Keratinocyte (primary cell): ENCODE measurements around the gene TPST2. TPM values are rescaled to one million over a fixed set of nuclear protein-coding genes. Genes with fewer than 3 reads are reported as not detected.
A peak's percentile ranks its signal among the peaks of the same experiment; 100 is the strongest.

Experiments used
- DNase-seq: peaks from one replicate; pipeline ENCODE4 v3.0.0-alpha.2; 2011; ENCODE audit warnings: low read depth, missing footprints, low spot score
- FAIRE-seq: peaks from 2 replicates; lab custom pipeline; 2011; peaks lifted over from hg19 to GRCh38; lab: Jason Lieb, UNC
- H2AFZ ChIP-seq: 2 replicates; pipeline ENCODE4 v1.6.0; 2012; ENCODE audit warnings: low read length, control low read depth, inconsistent platforms; ENCODE audit not compliant: control insufficient read depth
- H3K27ac ChIP-seq: 2 replicates; pipeline ENCODE4 v1.5.1; 2011; ENCODE audit warnings: low read length; ENCODE audit not compliant: control insufficient read depth, insufficient read depth
- H3K27me3 ChIP-seq: 3 replicates; pipeline ENCODE4 v1.6.0; 2011; ENCODE audit warnings: low read length; ENCODE audit not compliant: control insufficient read depth, insufficient read depth; ENCODE audit errors: extremely low read depth
- H3K36me3 ChIP-seq, 2 experiments: 2 replicates in 1 of 2; 3 replicates in 1 of 2; pipeline ENCODE4 v1.5.1; 2011; ENCODE audit warnings: low read length in 2 of 2, mild to moderate bottlenecking in 1 of 2; ENCODE audit not compliant: control insufficient read depth in 2 of 2, insufficient read depth in 2 of 2; ENCODE audit errors: extremely low read depth in 1 of 2
- H3K4me1 ChIP-seq: 3 replicates; pipeline ENCODE4 v1.5.1; 2011; ENCODE audit warnings: low read length; ENCODE audit not compliant: control insufficient read depth, insufficient read depth; ENCODE audit errors: extremely low read depth
- H3K4me2 ChIP-seq: 3 replicates; pipeline ENCODE4 v1.6.0; 2011; ENCODE audit warnings: low read depth, low read length; ENCODE audit not compliant: control insufficient read depth, insufficient read depth; ENCODE audit errors: extremely low read depth
- H3K4me3 ChIP-seq, 3 experiments: fragments of 200-600 bp in 1 of 3; sonication (generic) in 1 of 3; 2 replicates in 2 of 3; 3 replicates in 1 of 3; pipeline ENCODE4 v1.5.1; 2011 to 2016; ENCODE audit warnings: low read length in 3 of 3, mild to moderate bottlenecking in 3 of 3, control low read depth in 2 of 3, inconsistent platforms in 1 of 3, low read depth in 1 of 3, mixed read lengths in 1 of 3, mixed run types in 1 of 3, moderate library complexity in 1 of 3; ENCODE audit not compliant: control insufficient read depth in 2 of 3, insufficient read depth in 2 of 3; ENCODE audit errors: extremely low read depth in 1 of 3
- H3K79me2 ChIP-seq: 2 replicates; pipeline ENCODE4 v1.6.0; 2012; ENCODE audit warnings: low read length; ENCODE audit not compliant: control insufficient read depth, insufficient read depth
- H3K9ac ChIP-seq: 3 replicates; pipeline ENCODE4 v1.6.0; 2011; ENCODE audit warnings: low read length; ENCODE audit not compliant: control insufficient read depth, insufficient read depth; ENCODE audit errors: extremely low read depth
- H3K9me1 ChIP-seq: 3 replicates; pipeline ENCODE4 v1.6.0; 2011; ENCODE audit warnings: low read length; ENCODE audit not compliant: control insufficient read depth, insufficient read depth; ENCODE audit errors: extremely low read depth
- H3K9me3 ChIP-seq: 2 replicates; pipeline ENCODE4 v1.5.1; 2012; ENCODE audit warnings: low read depth, low read length; ENCODE audit not compliant: control insufficient read depth
- H4K20me1 ChIP-seq: 3 replicates; pipeline ENCODE4 v1.6.0; 2011; ENCODE audit warnings: low read length; ENCODE audit not compliant: control insufficient read depth, insufficient read depth; ENCODE audit errors: extremely low read depth
- EZH2 ChIP-seq: IDR thresholded peaks from one replicate; pipeline ENCODE4 v1.6.1; 2012; ENCODE audit warnings: inconsistent platforms, mild to moderate bottlenecking, low read length, moderate library complexity
- dilution Hi-C: fragments of 300-500 bp; cut with MboI; formaldehyde crosslinking; loops from one replicate; pipeline ENCODE4 v1.7.0; 2020; ENCODE audit warnings: low sequenced_read_pairs; ENCODE audit not compliant: extremely low pct_ligation_motif_present
- polyA plus RNA-seq, 5 experiments: library from polyadenylated mRNA; depleted of rRNA in 3 of 5; stranded (reverse) in 3 of 5; stranded (forward) in 1 of 5; unstranded in 1 of 5; fragments of >200 nt; gene quantifications; 1 replicate in 1 of 5; 2 replicates in 3 of 5; 3 replicates in 1 of 5; pipeline versions ENCODE4 v1.2.1 to v1.2.3, GENCODE V29; 2011 to 2012; ENCODE audit warnings: missing spikeins in 2 of 5, low read depth in 1 of 5, low replicate concordance in 1 of 5
- TF ChIP-seq, protein P1 (sequence below), 3 experiments: IDR thresholded peaks in 1 of 3; conservative IDR thresholded peaks in 1 of 3; optimal IDR thresholded peaks in 1 of 3; 2 replicates in 2 of 3; 3 replicates in 1 of 3; pipeline versions ENCODE3 to v1.5.1; 2011; ENCODE audit warnings: low read length in 3 of 3, mild to moderate bottlenecking in 3 of 3, moderate library complexity in 2 of 3, control low read depth in 1 of 3, inconsistent platforms in 1 of 3; ENCODE audit not compliant: insufficient read depth in 2 of 3; ENCODE audit errors: extremely low read depth in 1 of 3

The TPST2 gene
- polyA plus RNA-seq, 1 donor (not counting 4 experiments of a cell fraction or from before 2014, with no cell fraction given), result 22.4 TPM

DNA sequence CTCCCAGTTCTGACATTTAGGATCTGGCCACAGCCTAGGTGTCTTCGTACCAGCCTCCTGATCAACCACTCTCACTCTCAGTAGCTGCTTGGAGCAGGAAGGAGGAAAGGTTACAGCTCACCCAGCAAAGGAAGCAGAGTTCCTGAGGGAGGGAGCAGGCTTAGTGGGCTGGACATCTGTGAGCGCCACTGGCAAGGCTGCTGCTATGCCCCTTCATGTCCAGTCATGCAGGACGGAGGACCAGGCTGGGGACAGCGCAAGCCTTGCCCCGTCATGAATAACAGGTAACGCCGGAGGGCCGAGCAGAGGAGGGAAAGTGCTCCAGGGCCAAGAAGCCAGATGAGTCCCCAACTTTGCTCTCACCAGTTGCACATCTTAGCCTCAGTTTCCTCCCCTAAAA, 25.8 kb downstream of the TPST2 start:
- no peak overlapping the region for H3K27ac ChIP-seq
- no peaks in the 10 kb centered on the region for H3K9me1 ChIP-seq
- H3K4me1 ChIP-seq, result peaks cover 23% of the 10 kb centered on the region
- H3K9me3 ChIP-seq, result no peaks in the 10 kb centered on the region
- H2AFZ ChIP-seq, result no peak overlapping the region
- DNase-seq, result no peak
- no peak for FAIRE-seq
- TF ChIP-seq, protein P1, sequence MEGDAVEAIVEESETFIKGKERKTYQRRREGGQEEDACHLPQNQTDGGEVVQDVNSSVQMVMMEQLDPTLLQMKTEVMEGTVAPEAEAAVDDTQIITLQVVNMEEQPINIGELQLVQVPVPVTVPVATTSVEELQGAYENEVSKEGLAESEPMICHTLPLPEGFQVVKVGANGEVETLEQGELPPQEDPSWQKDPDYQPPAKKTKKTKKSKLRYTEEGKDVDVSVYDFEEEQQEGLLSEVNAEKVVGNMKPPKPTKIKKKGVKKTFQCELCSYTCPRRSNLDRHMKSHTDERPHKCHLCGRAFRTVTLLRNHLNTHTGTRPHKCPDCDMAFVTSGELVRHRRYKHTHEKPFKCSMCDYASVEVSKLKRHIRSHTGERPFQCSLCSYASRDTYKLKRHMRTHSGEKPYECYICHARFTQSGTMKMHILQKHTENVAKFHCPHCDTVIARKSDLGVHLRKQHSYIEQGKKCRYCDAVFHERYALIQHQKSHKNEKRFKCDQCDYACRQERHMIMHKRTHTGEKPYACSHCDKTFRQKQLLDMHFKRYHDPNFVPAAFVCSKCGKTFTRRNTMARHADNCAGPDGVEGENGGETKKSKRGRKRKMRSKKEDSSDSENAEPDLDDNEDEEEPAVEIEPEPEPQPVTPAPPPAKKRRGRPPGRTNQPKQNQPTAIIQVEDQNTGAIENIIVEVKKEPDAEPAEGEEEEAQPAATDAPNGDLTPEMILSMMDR (optimal IDR thresholded peaks at IDR 0.05 in 1 of 3, IDR thresholded peaks at IDR 0.05 in 1 of 3, conservative IDR thresholded peaks at IDR 0.05 in 1 of 3; ENCODE audit: extremely low read depth in 1 of 3, insufficient read depth in 2 of 3, low read length in 3 of 3), result no peak
- TF ChIP-seq EZH2, result no peak
- no peaks in the 10 kb centered on the region for H3K27me3 ChIP-seq
- H3K4me2 ChIP-seq, result no peak overlapping the region
- peaks cover 1 to 7% of the 10 kb centered on the region in 2 experiments for H3K36me3 ChIP-seq
- H4K20me1 ChIP-seq, result peaks cover 2% of the 10 kb centered on the region
- no peak overlapping the region for H3K9ac ChIP-seq
- peaks cover 33% of the 10 kb centered on the region for H3K79me2 ChIP-seq
- dilution Hi-C loops, result no loop called here
- no peak overlapping the region for H3K4me3 ChIP-seq

DNA sequence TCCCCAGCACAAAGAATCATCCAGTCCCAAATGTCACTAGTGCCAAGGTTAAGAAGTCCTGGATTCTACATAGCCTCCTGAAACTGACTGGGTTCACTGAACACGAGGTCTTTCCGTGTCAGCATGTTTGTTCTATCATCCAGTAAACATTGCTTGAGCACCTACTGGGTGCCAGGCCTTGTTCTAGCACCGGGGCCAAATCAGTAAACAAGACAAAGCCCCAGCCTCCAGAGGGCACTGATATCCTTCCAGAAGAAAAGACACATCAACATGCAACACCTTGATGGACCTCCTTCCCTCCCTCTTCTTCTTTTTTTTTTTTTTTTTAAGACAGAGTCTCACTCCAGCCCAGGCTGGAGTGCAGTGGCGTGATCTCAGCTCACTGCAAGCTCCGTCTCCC, 26.9 kb downstream of the TPST2 start:
- no peaks in the 10 kb centered on the region for H3K27me3 ChIP-seq
- no peak overlapping the region for H3K9ac ChIP-seq
- no peak overlapping the region for H3K27ac ChIP-seq
- TF ChIP-seq, protein P1 (optimal IDR thresholded peaks at IDR 0.05 in 1 of 3, IDR thresholded peaks at IDR 0.05 in 1 of 3, conservative IDR thresholded peaks at IDR 0.05 in 1 of 3; ENCODE audit: extremely low read depth in 1 of 3, insufficient read depth in 2 of 3, low read length in 3 of 3), result peak in 2 of 3 experiments; percentile 5 to 45
- TF ChIP-seq EZH2, result no peak
- H3K9me1 ChIP-seq, result no peaks in the 10 kb centered on the region
- H3K79me2 ChIP-seq, result peaks cover 33% of the 10 kb centered on the region
- FAIRE-seq (no peak), DNase-seq (no peak)
- peaks cover 1 to 7% of the 10 kb centered on the region in 2 experiments for H3K36me3 ChIP-seq
- H4K20me1 ChIP-seq, result peaks cover 2% of the 10 kb centered on the region
- dilution Hi-C loops, result no loop called here
- no peak overlapping the region for H2AFZ ChIP-seq
- no peak overlapping the region for H3K4me3 ChIP-seq
- H3K4me2 ChIP-seq, result no peak overlapping the region
- no peaks in the 10 kb centered on the region for H3K9me3 ChIP-seq
- peaks cover 14% of the 10 kb centered on the region for H3K4me1 ChIP-seq
